Dendritic cell treated with granulocyte-macrophage colony-stimulating factor and Interleukin-4, amounts not matched to agents 40 ng/mL and 50 ng/mL, for 4 days (primary cell): ENCODE results near the gene DAZAP1.
A peak's percentile ranks its signal among the peaks of the same experiment; 100 is the strongest.
"Not testable (repeated sequence)": the region's sequence is repeated elsewhere in the genome, so short reads cannot be mapped to it uniquely, and the experiment has no call there.

Experiments
- H3K27ac Mint-ChIP-seq: one replicate; pipeline ENCODE4 v1.8.0; 2022; ENCODE audit warnings: mild to moderate bottlenecking, mixed read lengths
- H3K27me3 Mint-ChIP-seq: one replicate; pipeline ENCODE4 v1.8.0; 2022; ENCODE audit warnings: mild to moderate bottlenecking, mixed read lengths
- H3K36me3 Mint-ChIP-seq: one replicate; pipeline ENCODE4 v1.8.0; 2022; ENCODE audit warnings: low read depth, mixed read lengths
- H3K4me1 Mint-ChIP-seq: one replicate; pipeline ENCODE4 v1.8.0; 2022; ENCODE audit warnings: low read depth, mixed read lengths
- H3K4me3 Mint-ChIP-seq: one replicate; pipeline ENCODE4 v1.8.0; 2022; ENCODE audit warnings: mild to moderate bottlenecking, moderate library complexity, mixed read lengths
- H3K9me3 Mint-ChIP-seq: one replicate; pipeline ENCODE4 v1.8.0; 2022; ENCODE audit warnings: mixed read lengths
- intact Hi-C: fragments of 100-400 bp; cut with micrococcal nuclease; formaldehyde crosslinking; loops from one replicate; pipeline ENCODE4 v1.15.0; 2022

Gene DAZAP1

GRCh38 chr19:1438933-1439354, 31.6 kb downstream of the DAZAP1 start:
- Mint-ChIP-seq H3K9me3 (no peaks in the 10 kb centered on the region), H3K4me1 (peaks cover 57% of the 10 kb centered on the region), H3K4me3 (peak overlapping the region; percentile 100), H3K27me3 (no peaks in the 10 kb centered on the region), H3K36me3 (peaks cover 68% of the 10 kb centered on the region), H3K27ac (peak overlapping the region; percentile 98)
- intact Hi-C loops, result no loop called here

GRCh38 chr19:1439525-1440417, 32.4 kb downstream of the DAZAP1 start:
- H3K27me3 Mint-ChIP-seq, H3K9me3 Mint-ChIP-seq, intact Hi-C loops: not testable (repeated sequence)
- Mint-ChIP-seq H3K36me3 (peaks cover 60% of the 10 kb centered on the region), H3K27ac (peak overlapping the region; percentile 98), H3K4me1 (peaks cover 63% of the 10 kb centered on the region), H3K4me3 (peak overlapping the region; percentile 100)

- intact Hi-C loops, result no loop called here
- peaks cover 65% of the 10 kb centered on the region for H3K4me1 Mint-ChIP-seq
- peaks cover 9% of the 10 kb centered on the region for H3K27me3 Mint-ChIP-seq
- H3K9me3 Mint-ChIP-seq, result no peaks in the 10 kb centered on the region
- peaks cover 54% of the 10 kb centered on the region for H3K36me3 Mint-ChIP-seq
- H3K27ac Mint-ChIP-seq, result no peak overlapping the region
- H3K4me3 Mint-ChIP-seq, result peak overlapping the region; percentile 21
These were observed 33.0 kb downstream of the DAZAP1 start for GRCh38 chr19:1440418-1440801.

GRCh38 chr19:1441022-1441426, 33.6 kb downstream of the DAZAP1 start:
- Mint-ChIP-seq H3K4me1 (peaks cover 63% of the 10 kb centered on the region), H3K36me3 (peaks cover 47% of the 10 kb centered on the region), H3K9me3 (no peaks in the 10 kb centered on the region), H3K27ac (no peak overlapping the region), H3K4me3 (no peak overlapping the region), H3K27me3 (peaks cover 11% of the 10 kb centered on the region)
- intact Hi-C loops, result no loop called here

GRCh38 chr19:1441677-1442438, 34.5 kb downstream of the DAZAP1 start:
- Mint-ChIP-seq H3K36me3 (peaks cover 47% of the 10 kb centered on the region), H3K27ac (no peak overlapping the region), H3K4me1 (peaks cover 58% of the 10 kb centered on the region), H3K27me3 (peaks cover 17% of the 10 kb centered on the region), H3K4me3 (no peak overlapping the region), H3K9me3 (no peaks in the 10 kb centered on the region)
- intact Hi-C loops, result no loop called here

- H3K27ac Mint-ChIP-seq, result peak overlapping the region; percentile 41
- H3K4me1 Mint-ChIP-seq, result peaks cover 48% of the 10 kb centered on the region
- intact Hi-C loops, result no loop called here
These were observed 38.0 kb downstream of the DAZAP1 start for GRCh38 chr19:1445185-1445931.

GRCh38 chr19:1445932-1446712, 38.7 kb downstream of the DAZAP1 start:
- peaks cover 40% of the 10 kb centered on the region for H3K4me1 Mint-ChIP-seq
- intact Hi-C loops, result no loop called here
- peaks cover 55% of the 10 kb centered on the region for H3K27me3 Mint-ChIP-seq

More at GRCh38 chr19:1445185-1445931, 38.0 kb downstream of the DAZAP1 start:
- H3K36me3 Mint-ChIP-seq, result peaks cover 27% of the 10 kb centered on the region
- peaks cover 47% of the 10 kb centered on the region for H3K27me3 Mint-ChIP-seq
- H3K4me3 Mint-ChIP-seq, result peak overlapping the region; percentile 64
- no peaks in the 10 kb centered on the region for H3K9me3 Mint-ChIP-seq

GRCh38 chr19:1446713-1447481, 39.5 kb downstream of the DAZAP1 start:
- Mint-ChIP-seq H3K27me3 (peaks cover 62% of the 10 kb centered on the region), H3K36me3 (peaks cover 11% of the 10 kb centered on the region), H3K9me3 (no peaks in the 10 kb centered on the region), H3K4me3 (no peak overlapping the region), H3K27ac (no peak overlapping the region), H3K4me1 (peaks cover 35% of the 10 kb centered on the region)
- intact Hi-C loops, result no loop called here

More at GRCh38 chr19:1445932-1446712, 38.7 kb downstream of the DAZAP1 start:
- Mint-ChIP-seq H3K36me3 (peaks cover 19% of the 10 kb centered on the region), H3K4me3 (no peak overlapping the region), H3K27ac (no peak overlapping the region), H3K9me3 (no peaks in the 10 kb centered on the region)

GRCh38 chr19:1447504-1447903, 40.1 kb downstream of the DAZAP1 start:
- no peaks in the 10 kb centered on the region for H3K9me3 Mint-ChIP-seq
- H3K27ac Mint-ChIP-seq, result no peak overlapping the region
- intact Hi-C loops, result no loop called here
- peaks cover 68% of the 10 kb centered on the region for H3K27me3 Mint-ChIP-seq
- H3K36me3 Mint-ChIP-seq, result peaks cover 5% of the 10 kb centered on the region
- H3K4me1 Mint-ChIP-seq, result peaks cover 33% of the 10 kb centered on the region
- H3K4me3 Mint-ChIP-seq, result no peak overlapping the region

GRCh38 chr19:1447944-1448343, 40.6 kb downstream of the DAZAP1 start:
- Mint-ChIP-seq H3K4me3 (no peak overlapping the region), H3K4me1 (peaks cover 29% of the 10 kb centered on the region), H3K9me3 (no peaks in the 10 kb centered on the region), H3K27me3 (peaks cover 73% of the 10 kb centered on the region), H3K36me3 (peaks cover under 1% of the 10 kb centered on the region), H3K27ac (no peak overlapping the region)
- intact Hi-C loops, result no loop called here

- peaks cover 20% of the 10 kb centered on the region for H3K4me1 Mint-ChIP-seq
- H3K9me3 Mint-ChIP-seq, result no peaks in the 10 kb centered on the region
- no peaks in the 10 kb centered on the region for H3K36me3 Mint-ChIP-seq
- H3K27me3 Mint-ChIP-seq, result peaks cover 87% of the 10 kb centered on the region
- intact Hi-C loops, result no loop called here
- no peak within 1 kb of the TSS for H3K4me3 Mint-ChIP-seq
- H3K27ac Mint-ChIP-seq, result no peak within 1 kb of the TSS
These were observed 42.4 kb downstream of the DAZAP1 start, which contains the start of gene APC2 for GRCh38 chr19:1449467-1450442. APC2 (plus strand) TSS chr19:1450121; CDS start chr19:1453002, 2,881 bp downstream.
